ENCODE results near the gene RHBDL2.

RHBDL2 gene

DNA sequence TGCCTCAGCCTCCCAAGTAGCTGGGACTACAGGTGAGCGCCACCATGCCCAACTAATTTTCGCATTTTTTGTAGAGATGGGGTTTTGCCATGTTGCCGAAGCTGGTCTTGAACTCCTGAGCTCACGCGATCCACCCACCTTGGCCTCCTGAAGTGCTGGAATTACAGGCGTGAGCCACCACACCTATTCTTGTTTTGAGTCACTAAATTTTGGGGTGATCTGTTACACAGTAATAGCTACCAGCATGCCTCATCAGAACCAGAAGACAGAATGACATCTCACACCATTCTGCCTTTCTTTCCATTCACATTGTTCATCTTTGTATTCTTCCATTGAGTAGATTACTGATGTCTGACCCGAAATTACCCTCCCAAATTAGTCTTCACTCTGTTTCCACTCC lies 9.1 kb downstream of the RHBDL2 start:
- no peak for DNase-seq (ENCODE audit: low read depth in 1 of 2, low spot score in 1 of 2)
- H3K27ac ChIP-seq (replicated peaks), result no peak overlapping the region
- TF ChIP-seq SPI1 (IDR thresholded peaks at IDR 0.05; ENCODE audit: borderline replicate concordance, low read depth) (no peak), POLR2AphosphoS5 (IDR thresholded peaks at IDR 0.05; ENCODE audit: low read depth) (no peak), CTCF (IDR thresholded peaks at IDR 0.05; ENCODE audit: insufficient read depth, low read length) (no peak), REST (IDR thresholded peaks at IDR 0.05; ENCODE audit: insufficient replicate concordance, low read depth) (no peak), GABPA (IDR thresholded peaks at IDR 0.05; ENCODE audit: low read depth) (no peak)
- H3K27me3 ChIP-seq (ENCODE audit: insufficient read depth, poor library complexity, severe bottlenecking), result no peaks in the 10 kb centered on the region
- no peak overlapping the region for H3K4me3 ChIP-seq (replicated peaks; ENCODE audit: insufficient read depth, low read length)

- Histone ChIP-seq H3K27ac (replicated peaks) (no peak overlapping the region), H3K27me3 (ENCODE audit: insufficient read depth, poor library complexity, severe bottlenecking) (no peaks in the 10 kb centered on the region), H3K4me3 (replicated peaks; ENCODE audit: insufficient read depth, low read length) (no peak overlapping the region)
- TF ChIP-seq REST (IDR thresholded peaks at IDR 0.05; ENCODE audit: insufficient replicate concordance, low read depth) (no peak), GABPA (IDR thresholded peaks at IDR 0.05; ENCODE audit: low read depth) (no peak), SPI1 (IDR thresholded peaks at IDR 0.05; ENCODE audit: borderline replicate concordance, low read depth) (no peak), CTCF (IDR thresholded peaks at IDR 0.05; ENCODE audit: insufficient read depth, low read length) (no peak), POLR2AphosphoS5 (IDR thresholded peaks at IDR 0.05; ENCODE audit: low read depth) (no peak)
- no peak for DNase-seq (ENCODE audit: low read depth in 1 of 2, low spot score in 1 of 2)
These were observed 12.2 kb downstream of the RHBDL2 start for GRCh38 chr1:38929476-38929875.

DNA sequence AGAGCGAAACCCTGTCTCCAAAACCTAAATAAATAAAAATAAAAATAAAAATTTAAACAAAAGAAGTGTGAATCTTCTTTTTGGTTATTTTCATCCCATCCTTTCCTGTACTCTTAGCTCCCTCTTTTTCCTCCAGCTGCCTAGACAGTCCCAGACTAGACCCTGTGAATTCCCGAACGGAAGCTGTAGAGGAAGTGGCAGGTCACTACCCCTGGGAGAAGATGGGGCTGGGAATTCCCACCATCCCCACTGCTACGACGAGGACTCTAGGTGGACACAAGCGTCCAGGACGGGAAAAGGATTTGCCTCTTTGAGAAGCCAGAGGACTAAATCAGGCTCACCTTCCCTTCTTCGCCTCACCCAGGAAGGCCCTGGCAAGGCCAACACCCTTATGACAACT lies 12.6 kb downstream of the RHBDL2 start:
- no peak for TF ChIP-seq REST (IDR thresholded peaks at IDR 0.05; ENCODE audit: insufficient replicate concordance, low read depth)
- no peak for DNase-seq (ENCODE audit: low read depth in 1 of 2, low spot score in 1 of 2)
- Histone ChIP-seq H3K27me3 (ENCODE audit: insufficient read depth, poor library complexity, severe bottlenecking) (no peaks in the 10 kb centered on the region), H3K27ac (replicated peaks) (no peak overlapping the region), H3K4me3 (replicated peaks; ENCODE audit: insufficient read depth, low read length) (no peak overlapping the region)

GRCh38 chr1:38926091-38926490 lies 15.5 kb downstream of the RHBDL2 start:
- Histone ChIP-seq H3K27me3 (ENCODE audit: insufficient read depth, poor library complexity, severe bottlenecking) (no peaks in the 10 kb centered on the region), H3K27ac (replicated peaks) (no peak overlapping the region), H3K4me3 (replicated peaks; ENCODE audit: insufficient read depth, low read length) (no peak overlapping the region)
- TF ChIP-seq SPI1 (IDR thresholded peaks at IDR 0.05; ENCODE audit: borderline replicate concordance, low read depth) (no peak), CTCF (IDR thresholded peaks at IDR 0.05; ENCODE audit: insufficient read depth, low read length) (no peak), REST (IDR thresholded peaks at IDR 0.05; ENCODE audit: insufficient replicate concordance, low read depth) (no peak), GABPA (IDR thresholded peaks at IDR 0.05; ENCODE audit: low read depth) (no peak), POLR2AphosphoS5 (IDR thresholded peaks at IDR 0.05; ENCODE audit: low read depth) (no peak)
- no peak for DNase-seq (ENCODE audit: low read depth in 1 of 2, low spot score in 1 of 2)
